Lower lobe of right lung (tissue), 2 donors: ENCODE results near the gene CCNF. TPM values are rescaled to one million over a fixed set of nuclear protein-coding genes. Genes with fewer than 3 reads are reported as not detected.

Experiments
- ATAC-seq, 2 donors: fragments of 200-7000 bp; cut with Tn5 transposase; one replicate each; pipeline ENCODE4 v1.9.1; 2020 to 2022; ENCODE audit warnings: mild to moderate bottlenecking in 2 of 2, moderate library complexity in 2 of 2
- DNase-seq: peaks from one replicate; pipeline ENCODE4 v3.0.0-alpha.2; 2020
- H3K27ac ChIP-seq: fragments of 200-600 bp; one replicate; pipeline ENCODE4 v1.8.0; 2022
- H3K27me3 ChIP-seq: fragments of 200-600 bp; one replicate; pipeline ENCODE4 v1.8.0; 2022; ENCODE audit warnings: low read depth
- H3K36me3 ChIP-seq: fragments of 200-600 bp; one replicate; pipeline ENCODE4 v1.8.0; 2022; ENCODE audit warnings: mild to moderate bottlenecking
- H3K4me1 ChIP-seq: fragments of 200-600 bp; one replicate; pipeline ENCODE4 v1.8.0; 2022
- H3K4me3 ChIP-seq: fragments of 200-600 bp; one replicate; pipeline ENCODE4 v1.8.0; 2022; ENCODE audit warnings: mild to moderate bottlenecking
- H3K9me3 ChIP-seq: fragments of 200-600 bp; one replicate; pipeline ENCODE4 v1.8.0; 2022
- intact Hi-C: fragments of 100-400 bp; cut with DNase I; formaldehyde crosslinking; loops from one replicate; pipeline ENCODE4 v1.11.0; 2022
- total RNA-seq: library from RNA; stranded (reverse); fragmentation: NEBNext Ultra II Directional; extraction: Animal tissue kit (Norgen Biotek cat#: 25700); gene quantifications from one replicate; pipeline ENCODE4 v1.2.1, GENCODE V29; 2021
- TF ChIP-seq, protein P1 (sequence below): fragments of 200-600 bp; IDR thresholded peaks from one replicate; pipeline ENCODE4 v1.8.0; 2022; ENCODE audit warnings: antibody characterized with exemption, mild to moderate bottlenecking
- donor health status: DM: no; HTN: yes; CAD: no; lungs with severe emphysema.

The CCNF gene
- total RNA-seq, 1 donor from 2014 or later, result 3.4 TPM

DNA sequence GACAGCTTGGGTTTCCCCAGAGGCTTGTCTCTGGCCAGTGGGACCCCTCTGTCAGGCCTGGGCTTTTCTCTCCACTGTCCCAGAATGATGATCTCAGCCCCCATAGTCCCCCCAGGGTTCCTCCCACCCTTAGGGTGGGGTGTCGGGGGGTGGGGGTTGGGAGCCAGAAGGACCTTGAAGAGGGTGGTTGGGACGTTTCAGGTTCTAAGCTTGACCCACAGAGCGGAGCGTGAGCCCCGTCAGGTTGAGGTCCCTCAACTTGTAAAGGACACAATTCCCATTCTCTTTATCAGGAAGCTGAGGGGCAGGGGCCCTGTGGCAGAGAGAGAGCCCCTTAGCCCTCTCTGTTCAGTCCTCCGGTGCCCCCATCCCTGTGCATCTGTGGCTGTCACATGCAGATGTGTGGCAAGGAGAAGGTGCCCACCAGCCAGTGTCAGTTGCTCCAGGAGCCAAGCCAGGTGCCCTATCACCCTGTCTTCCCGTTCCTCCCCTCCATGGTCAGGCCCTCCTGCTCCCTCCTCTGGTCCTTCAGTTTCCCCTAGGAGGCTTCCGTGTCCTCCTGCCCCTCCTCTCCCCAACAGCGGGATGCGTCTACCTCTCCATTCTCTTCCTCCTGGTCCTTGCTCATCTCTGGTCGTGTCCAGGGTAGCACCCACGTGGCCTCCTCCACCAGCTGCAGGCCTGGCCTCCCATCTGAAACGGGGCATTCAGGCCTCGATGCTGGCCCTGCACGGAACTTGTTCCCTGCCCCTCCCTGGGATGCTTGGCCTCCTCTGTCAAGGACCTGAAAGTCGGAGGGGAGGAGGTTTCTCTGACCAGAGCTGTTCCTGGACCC is 40.4 kb downstream of the CCNF start:
- Histone ChIP-seq H3K4me3 (no peak overlapping the region), H3K27me3 (peaks cover 56% of the 10 kb centered on the region), H3K4me1 (peaks cover 46% of the 10 kb centered on the region), H3K9me3 (no peaks in the 10 kb centered on the region), H3K36me3 (no peaks in the 10 kb centered on the region), H3K27ac (no peak overlapping the region)
- intact Hi-C loops, result no loop called here
- TF ChIP-seq, protein P1, sequence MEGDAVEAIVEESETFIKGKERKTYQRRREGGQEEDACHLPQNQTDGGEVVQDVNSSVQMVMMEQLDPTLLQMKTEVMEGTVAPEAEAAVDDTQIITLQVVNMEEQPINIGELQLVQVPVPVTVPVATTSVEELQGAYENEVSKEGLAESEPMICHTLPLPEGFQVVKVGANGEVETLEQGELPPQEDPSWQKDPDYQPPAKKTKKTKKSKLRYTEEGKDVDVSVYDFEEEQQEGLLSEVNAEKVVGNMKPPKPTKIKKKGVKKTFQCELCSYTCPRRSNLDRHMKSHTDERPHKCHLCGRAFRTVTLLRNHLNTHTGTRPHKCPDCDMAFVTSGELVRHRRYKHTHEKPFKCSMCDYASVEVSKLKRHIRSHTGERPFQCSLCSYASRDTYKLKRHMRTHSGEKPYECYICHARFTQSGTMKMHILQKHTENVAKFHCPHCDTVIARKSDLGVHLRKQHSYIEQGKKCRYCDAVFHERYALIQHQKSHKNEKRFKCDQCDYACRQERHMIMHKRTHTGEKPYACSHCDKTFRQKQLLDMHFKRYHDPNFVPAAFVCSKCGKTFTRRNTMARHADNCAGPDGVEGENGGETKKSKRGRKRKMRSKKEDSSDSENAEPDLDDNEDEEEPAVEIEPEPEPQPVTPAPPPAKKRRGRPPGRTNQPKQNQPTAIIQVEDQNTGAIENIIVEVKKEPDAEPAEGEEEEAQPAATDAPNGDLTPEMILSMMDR, result no peak
- ATAC-seq (no peak), DNase-seq (no peak)

DNA sequence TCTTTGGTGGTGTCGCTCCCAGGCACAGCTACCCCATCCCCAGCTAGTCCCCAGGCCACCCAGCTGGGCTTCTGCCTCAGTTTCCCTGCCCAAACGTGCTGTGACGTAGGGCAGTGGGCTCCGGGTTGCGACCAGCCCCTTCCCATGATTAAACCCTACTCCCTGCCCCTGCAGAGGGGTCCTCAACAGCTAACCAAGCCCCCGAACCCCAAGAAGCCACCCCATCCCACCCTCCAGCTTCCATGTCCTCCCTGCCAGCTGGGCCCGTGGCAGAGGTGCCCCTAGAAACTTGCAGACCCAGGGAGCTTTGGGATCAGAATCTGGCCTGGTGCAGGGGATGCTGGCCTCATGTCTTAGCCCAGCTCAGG is 41.0 kb downstream of the CCNF start:
- Histone ChIP-seq H3K27me3 (peaks cover 56% of the 10 kb centered on the region), H3K9me3 (no peaks in the 10 kb centered on the region), H3K4me3 (no peak overlapping the region), H3K4me1 (peaks cover 46% of the 10 kb centered on the region), H3K36me3 (no peaks in the 10 kb centered on the region), H3K27ac (no peak overlapping the region)
- TF ChIP-seq, protein P1, result no peak
- intact Hi-C loops, result no loop called here
- DNase-seq, result no peak
- ATAC-seq, result no peak

DNA sequence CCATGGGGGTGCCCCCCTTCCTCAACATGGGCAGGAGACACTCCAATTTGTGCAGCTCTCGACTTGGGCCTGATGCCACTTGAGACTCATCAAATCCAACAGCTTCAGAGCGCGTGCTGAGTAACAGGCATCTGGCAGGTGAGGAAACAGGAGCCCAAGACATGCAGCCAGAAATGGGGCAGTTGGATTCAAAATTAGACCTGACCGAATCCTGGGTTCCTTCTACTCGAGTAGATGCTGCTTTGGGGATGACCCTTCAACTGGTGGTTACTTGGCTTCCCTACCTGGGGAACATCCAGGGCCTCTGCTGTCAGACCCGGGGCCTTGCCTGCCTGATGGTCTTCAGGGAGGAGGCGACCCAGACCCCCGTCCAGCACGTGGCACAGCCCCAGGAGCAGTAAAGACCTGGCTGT is 41.4 kb downstream of the CCNF start:
- H3K4me1 ChIP-seq, result peaks cover 48% of the 10 kb centered on the region
- no peaks in the 10 kb centered on the region for H3K9me3 ChIP-seq
- no peaks in the 10 kb centered on the region for H3K36me3 ChIP-seq
- intact Hi-C loops, result no loop called here
- no peak overlapping the region for H3K27ac ChIP-seq
- H3K27me3 ChIP-seq, result peaks cover 56% of the 10 kb centered on the region
- no peak overlapping the region for H3K4me3 ChIP-seq
- DNase-seq (no peak), ATAC-seq (no peak)
- TF ChIP-seq, protein P1, result no peak

DNA sequence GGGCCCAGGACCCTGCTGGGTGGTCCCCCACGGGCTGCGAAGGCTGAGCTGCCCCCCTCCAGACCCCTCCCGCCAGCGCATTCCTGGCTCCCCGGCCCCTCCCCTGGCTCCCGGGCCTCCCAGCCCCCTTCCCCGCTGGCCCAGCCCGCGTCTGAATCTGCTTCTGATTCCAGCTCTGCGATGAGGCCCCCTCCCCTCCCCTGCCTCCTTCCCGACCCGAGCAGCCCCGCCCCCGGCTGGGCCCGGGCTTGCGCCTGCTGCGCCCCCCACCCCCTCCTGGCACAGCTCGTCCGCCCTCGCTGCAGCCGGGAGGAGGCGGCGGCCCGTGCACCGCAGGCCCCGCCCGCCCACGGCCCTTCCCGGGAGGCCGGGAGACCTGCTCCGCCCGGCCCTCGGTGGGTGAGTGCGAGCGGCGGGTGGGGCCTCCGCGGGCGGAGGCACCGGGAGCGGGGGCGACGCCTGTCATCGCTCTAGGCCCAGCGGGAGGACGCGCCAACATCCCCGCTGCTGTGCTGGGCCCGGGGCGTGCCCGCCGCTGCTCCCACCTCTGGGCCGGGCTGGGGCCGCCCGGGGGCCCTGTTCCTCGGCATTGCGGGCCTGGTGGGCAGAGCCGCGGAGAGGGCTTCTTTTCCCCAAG is 41.9 kb downstream of the CCNF start, which contains the start of gene NTN3:
Gene NTN3 (plus strand): TSS at position 282 of the 637 bp plus-strand sequence. CDS start 405 bp downstream, outside the sequence.
- no peak for DNase-seq
- no peak within 1 kb of the TSS for H3K27ac ChIP-seq
- peaks cover 53% of the 10 kb centered on the region for H3K4me1 ChIP-seq
- no peaks in the 10 kb centered on the region for H3K36me3 ChIP-seq
- H3K27me3 ChIP-seq, result peaks cover 56% of the 10 kb centered on the region
- H3K9me3 ChIP-seq, result no peaks in the 10 kb centered on the region
- intact Hi-C loops, result no loop called here
- TF ChIP-seq, protein P1, result no peak
- H3K4me3 ChIP-seq, result peak within 1 kb of the TSS; percentile 34
- no peak for ATAC-seq

DNA sequence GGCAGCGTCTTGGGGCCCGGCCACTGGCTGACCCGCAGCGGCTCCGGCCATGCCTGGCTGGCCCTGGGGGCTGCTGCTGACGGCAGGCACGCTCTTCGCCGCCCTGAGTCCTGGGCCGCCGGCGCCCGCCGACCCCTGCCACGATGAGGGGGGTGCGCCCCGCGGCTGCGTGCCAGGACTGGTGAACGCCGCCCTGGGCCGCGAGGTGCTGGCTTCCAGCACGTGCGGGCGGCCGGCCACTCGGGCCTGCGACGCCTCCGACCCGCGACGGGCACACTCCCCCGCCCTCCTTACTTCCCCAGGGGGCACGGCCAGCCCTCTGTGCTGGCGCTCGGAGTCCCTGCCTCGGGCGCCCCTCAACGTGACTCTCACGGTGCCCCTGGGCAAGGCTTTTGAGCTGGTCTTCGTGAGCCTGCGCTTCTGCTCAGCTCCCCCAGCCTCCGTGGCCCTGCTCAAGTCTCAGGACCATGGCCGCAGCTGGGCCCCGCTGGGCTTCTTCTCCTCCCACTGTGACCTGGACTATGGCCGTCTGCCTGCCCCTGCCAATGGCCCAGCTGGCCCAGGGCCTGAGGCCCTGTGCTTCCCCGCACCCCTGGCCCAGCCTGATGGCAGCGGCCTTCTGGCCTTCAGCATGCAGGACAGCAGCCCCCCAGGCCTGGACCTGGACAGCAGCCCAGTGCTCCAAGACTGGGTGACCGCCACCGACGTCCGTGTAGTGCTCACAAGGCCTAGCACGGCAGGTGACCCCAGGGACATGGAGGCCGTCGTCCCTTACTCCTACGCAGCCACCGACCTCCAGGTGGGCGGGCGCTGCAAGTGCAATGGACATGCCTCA is 42.6 kb downstream of the CCNF start:
- DNase-seq (no peak), ATAC-seq (no peak)
- peaks cover 56% of the 10 kb centered on the region for H3K27me3 ChIP-seq
- peaks cover 58% of the 10 kb centered on the region for H3K4me1 ChIP-seq
- no peaks in the 10 kb centered on the region for H3K36me3 ChIP-seq
- intact Hi-C loops, result no loop called here
- TF ChIP-seq, protein P1, result no peak
- H3K27ac ChIP-seq, result no peak overlapping the region
- peak overlapping the region; percentile 34 for H3K4me3 ChIP-seq
- no peaks in the 10 kb centered on the region for H3K9me3 ChIP-seq
